ENCODE data around the gene DYNLL1.
"Not testable (repeated sequence)": the region's sequence is repeated elsewhere in the genome, so short reads cannot be mapped to it uniquely, and the experiment has no call there.

Gene DYNLL1

GRCh38 chr12:120500581-120500980, 4.7 kb downstream of the DYNLL1 start:
- in situ Hi-C loops (cut with HindIII; ENCODE audit: low pct_unique_long_range_greater_than_20kb, low sequenced_read_pairs): no loop called here
- DNase-seq (ENCODE audit: low read depth in 1 of 2, low spot score in 1 of 2): no peak
- TF ChIP-seq JUND (IDR thresholded peaks at IDR 0.05; ENCODE audit: low read depth): no peak

- no peak for DNase-seq (ENCODE audit: low read depth in 1 of 2, low spot score in 1 of 2)
- TF ChIP-seq JUND (IDR thresholded peaks at IDR 0.05; ENCODE audit: low read depth): no peak
- in situ Hi-C loops (cut with HindIII; ENCODE audit: low pct_unique_long_range_greater_than_20kb, low sequenced_read_pairs): no loop called here
Measured at GRCh38 chr12:120504587-120504986, 8.7 kb downstream of the DYNLL1 start.

GRCh38 chr12:120508537-120508936, 12.6 kb downstream of the DYNLL1 start:
- DNase-seq (ENCODE audit: low read depth in 1 of 2, low spot score in 1 of 2): no peak
- in situ Hi-C loops (cut with HindIII; ENCODE audit: low pct_unique_long_range_greater_than_20kb, low sequenced_read_pairs): no loop called here

GRCh38 chr12:120514002-120514401, 18.1 kb downstream of the DYNLL1 start:
- in situ Hi-C loops (cut with HindIII; ENCODE audit: low pct_unique_long_range_greater_than_20kb, low sequenced_read_pairs): no loop called here
- TF ChIP-seq JUND (IDR thresholded peaks at IDR 0.05; ENCODE audit: low read depth): no peak
- no peak for DNase-seq (ENCODE audit: low read depth in 1 of 2, low spot score in 1 of 2)

More at GRCh38 chr12:120508537-120508936, 12.6 kb downstream of the DYNLL1 start:
- TF ChIP-seq JUND (IDR thresholded peaks at IDR 0.05; ENCODE audit: low read depth): no peak

- DNase-seq (ENCODE audit: low read depth in 1 of 2, low spot score in 1 of 2): no peak
- in situ Hi-C loops (cut with HindIII; ENCODE audit: low pct_unique_long_range_greater_than_20kb, low sequenced_read_pairs): no loop called here
- no peak for TF ChIP-seq JUND (IDR thresholded peaks at IDR 0.05; ENCODE audit: low read depth)
Measured at GRCh38 chr12:120515496-120515895, 19.6 kb downstream of the DYNLL1 start.

GRCh38 chr12:120519324-120519723, 23.4 kb downstream of the DYNLL1 start:
- DNase-seq (ENCODE audit: low read depth in 1 of 2, low spot score in 1 of 2); in situ Hi-C loops (cut with HindIII; ENCODE audit: low pct_unique_long_range_greater_than_20kb, low sequenced_read_pairs): not testable (repeated sequence)

- no peak for DNase-seq (ENCODE audit: low read depth in 1 of 2, low spot score in 1 of 2)
- in situ Hi-C loops (cut with HindIII; ENCODE audit: low pct_unique_long_range_greater_than_20kb, low sequenced_read_pairs): no loop called here
- TF ChIP-seq JUND (IDR thresholded peaks at IDR 0.05; ENCODE audit: low read depth): no peak
Measured at GRCh38 chr12:120522568-120522967, 26.7 kb downstream of the DYNLL1 start.

- in situ Hi-C loops (cut with HindIII; ENCODE audit: low pct_unique_long_range_greater_than_20kb, low sequenced_read_pairs): no loop called here
- DNase-seq (ENCODE audit: low read depth in 1 of 2, low spot score in 1 of 2): peak; percentile 64 to 89
- TF ChIP-seq JUND (IDR thresholded peaks at IDR 0.05; ENCODE audit: low read depth): no peak; the same call in 1 of the 2 replicates
Measured at GRCh38 chr12:120528861-120529525, 33.1 kb downstream of the DYNLL1 start, which contains the start of gene COQ5. COQ5 (minus strand) TSS chr12:120529158; CDS start chr12:120529141, 17 bp downstream.

- peak; percentile 69 to 86 for DNase-seq (ENCODE audit: low read depth in 1 of 2, low spot score in 1 of 2)
- in situ Hi-C loops (cut with HindIII; ENCODE audit: low pct_unique_long_range_greater_than_20kb, low sequenced_read_pairs): no loop called here
- TF ChIP-seq JUND (IDR thresholded peaks at IDR 0.05; ENCODE audit: low read depth): no peak
Measured at GRCh38 chr12:120529641-120530417, 33.9 kb downstream of the DYNLL1 start.

GRCh38 chr12:120530418-120530761, 34.5 kb downstream of the DYNLL1 start:
- in situ Hi-C loops (cut with HindIII; ENCODE audit: low pct_unique_long_range_greater_than_20kb, low sequenced_read_pairs); DNase-seq (ENCODE audit: low read depth in 1 of 2, low spot score in 1 of 2): not testable (repeated sequence)

- in situ Hi-C loops (cut with HindIII; ENCODE audit: low pct_unique_long_range_greater_than_20kb, low sequenced_read_pairs): no loop called here
- no peak for TF ChIP-seq JUND (IDR thresholded peaks at IDR 0.05; ENCODE audit: low read depth)
- no peak for DNase-seq (ENCODE audit: low read depth in 1 of 2, low spot score in 1 of 2)
Measured at GRCh38 chr12:120532701-120533238, 36.9 kb downstream of the DYNLL1 start.

GRCh38 chr12:120534203-120534702, 38.3 kb downstream of the DYNLL1 start, which contains the start of gene RNF10:
RNF10 (plus strand) TSS chr12:120534356; CDS start chr12:120534812, 456 bp downstream.
- no peak for TF ChIP-seq JUND (IDR thresholded peaks at IDR 0.05; ENCODE audit: low read depth)
- in situ Hi-C loops (cut with HindIII; ENCODE audit: low pct_unique_long_range_greater_than_20kb, low sequenced_read_pairs): no loop called here
- DNase-seq (ENCODE audit: low read depth in 1 of 2, low spot score in 1 of 2): peak; percentile 93 to 98
